Fibroblast of lung (primary cell): ENCODE results near the gene STYX.

Experiments
- CTCF ChIP-seq, 2 donors: IDR thresholded peaks in 1 of 2; conservative IDR thresholded peaks in 1 of 2; 1 replicate in 1 of 2; 2 replicates in 1 of 2; pipeline ENCODE4 v1.5.1; 2011 to 2012; ENCODE audit warnings: low read length in 2 of 2, control low read depth in 1 of 2, inconsistent platforms in 1 of 2, low read depth in 1 of 2, mild to moderate bottlenecking in 1 of 2
- EZH2 ChIP-seq: IDR thresholded peaks from 2 replicates; pipeline ENCODE4 v1.5.1; 2012; ENCODE audit warnings: low read length, control low read depth, mild to moderate bottlenecking; ENCODE audit errors: missing control alignments

DNA sequence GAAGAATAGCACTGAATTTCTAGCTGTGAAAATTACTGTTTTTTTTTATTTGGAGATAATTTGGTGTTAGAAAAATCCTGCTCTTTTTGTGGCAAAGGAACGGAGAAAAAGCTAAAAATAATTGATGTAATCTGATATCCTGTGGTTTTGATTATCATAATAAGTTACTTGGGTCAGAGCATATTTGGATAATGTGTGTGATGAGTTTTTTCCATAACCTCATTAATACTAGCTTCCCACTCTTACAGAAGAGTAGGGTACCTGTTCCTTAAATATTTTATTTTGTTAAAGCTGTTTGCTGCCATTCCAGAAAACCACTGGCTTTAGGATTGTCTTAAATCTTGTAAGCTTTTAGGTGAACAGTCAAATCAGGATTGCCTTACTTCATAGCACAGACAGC lies 18.3 kb upstream of the STYX start:
- no peak for TF ChIP-seq CTCF (conservative IDR thresholded peaks at IDR 0.05 in 1 of 2, IDR thresholded peaks at IDR 0.05 in 1 of 2; ENCODE audit: low read depth in 1 of 2, low read length in 2 of 2)
- TF ChIP-seq EZH2, result no peak
